Brain microvascular endothelial cell (primary cell): ENCODE measurements around the gene COA8.

Experiments
- DNase-seq: peaks from one replicate; pipeline ENCODE4 v3.0.0-alpha.2; 2020
- H3K27ac ChIP-seq: fragments of 250-450 bp; sonication (Bioruptor Pico); 2 replicates; pipeline ENCODE4 v1.5.1; 2020; ENCODE audit warnings: mild to moderate bottlenecking, moderate library complexity
- H3K27me3 ChIP-seq: fragments of 250-450 bp; sonication (Bioruptor Pico); replicated peaks from 2 replicates; pipeline ENCODE4 v1.5.1; 2020; ENCODE audit warnings: mild to moderate bottlenecking
- H3K36me3 ChIP-seq: fragments of 250-450 bp; sonication (Bioruptor Pico); replicated peaks from 2 replicates; pipeline ENCODE4 v1.5.1; 2020; ENCODE audit warnings: mild to moderate bottlenecking
- H3K4me3 ChIP-seq: 2 replicates; pipeline ENCODE4 v1.5.1; 2011; ENCODE audit warnings: low read depth, mild to moderate bottlenecking, control low read depth, low read length, moderate library complexity
- in situ Hi-C: cut with HindIII; loops from 2 replicates; pipeline ENCODE4 v1.10.0; 2017; ENCODE audit warnings: low sequenced_read_pairs, low pct_ligation_motif_present
- TF ChIP-seq, protein P1 (sequence below): IDR thresholded peaks from 2 replicates; pipeline ENCODE4 v1.5.1; 2011; ENCODE audit warnings: low read depth, mild to moderate bottlenecking, moderate library complexity, low read length, control low read depth, inconsistent platforms; ENCODE audit errors: missing control alignments

COA8 gene

DNA sequence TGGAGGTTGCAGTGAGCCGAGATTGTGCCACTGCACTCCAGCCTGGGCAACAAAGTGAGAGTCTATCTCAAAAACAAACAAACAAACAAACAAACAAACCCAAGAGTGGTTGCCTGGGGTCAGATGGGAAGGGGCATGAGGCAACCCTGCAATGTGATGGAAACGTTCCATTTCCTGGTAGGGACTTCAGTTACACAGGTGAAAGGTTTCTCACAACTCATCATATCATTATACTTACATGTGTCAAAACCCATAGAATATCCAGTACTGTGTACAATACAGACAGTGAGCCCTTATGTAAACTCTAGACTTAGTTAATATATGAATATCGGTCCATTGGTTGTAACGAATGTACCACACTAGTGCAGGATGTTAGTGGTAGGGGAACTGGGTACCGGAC is 59.1 kb downstream of the COA8 start:
- H3K36me3 ChIP-seq: no peaks in the 10 kb centered on the region
- H3K27me3 ChIP-seq: no peaks in the 10 kb centered on the region
- TF ChIP-seq, protein P1, sequence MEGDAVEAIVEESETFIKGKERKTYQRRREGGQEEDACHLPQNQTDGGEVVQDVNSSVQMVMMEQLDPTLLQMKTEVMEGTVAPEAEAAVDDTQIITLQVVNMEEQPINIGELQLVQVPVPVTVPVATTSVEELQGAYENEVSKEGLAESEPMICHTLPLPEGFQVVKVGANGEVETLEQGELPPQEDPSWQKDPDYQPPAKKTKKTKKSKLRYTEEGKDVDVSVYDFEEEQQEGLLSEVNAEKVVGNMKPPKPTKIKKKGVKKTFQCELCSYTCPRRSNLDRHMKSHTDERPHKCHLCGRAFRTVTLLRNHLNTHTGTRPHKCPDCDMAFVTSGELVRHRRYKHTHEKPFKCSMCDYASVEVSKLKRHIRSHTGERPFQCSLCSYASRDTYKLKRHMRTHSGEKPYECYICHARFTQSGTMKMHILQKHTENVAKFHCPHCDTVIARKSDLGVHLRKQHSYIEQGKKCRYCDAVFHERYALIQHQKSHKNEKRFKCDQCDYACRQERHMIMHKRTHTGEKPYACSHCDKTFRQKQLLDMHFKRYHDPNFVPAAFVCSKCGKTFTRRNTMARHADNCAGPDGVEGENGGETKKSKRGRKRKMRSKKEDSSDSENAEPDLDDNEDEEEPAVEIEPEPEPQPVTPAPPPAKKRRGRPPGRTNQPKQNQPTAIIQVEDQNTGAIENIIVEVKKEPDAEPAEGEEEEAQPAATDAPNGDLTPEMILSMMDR: no peak
- no peak overlapping the region for H3K4me3 ChIP-seq
- DNase-seq: no peak
- in situ Hi-C loops: no loop called here
- H3K27ac ChIP-seq: no peak overlapping the region

- Histone ChIP-seq H3K36me3 (no peaks in the 10 kb centered on the region), H3K27me3 (no peaks in the 10 kb centered on the region), H3K4me3 (no peak overlapping the region), H3K27ac (no peak overlapping the region)
- TF ChIP-seq, protein P1: no peak
- DNase-seq: no peak
- in situ Hi-C loops: no loop called here
Measured at GRCh38 chr14:103623308-103623707, 60.5 kb downstream of the COA8 start.

GRCh38 chr14:103623883-103624482 is 61.2 kb downstream of the COA8 start:
- H3K27me3 ChIP-seq: no peaks in the 10 kb centered on the region
- no peaks in the 10 kb centered on the region for H3K36me3 ChIP-seq
- no peak overlapping the region for H3K4me3 ChIP-seq
- TF ChIP-seq, protein P1: no peak
- in situ Hi-C loops: no loop called here
- DNase-seq: no peak
- H3K27ac ChIP-seq: no peak overlapping the region

DNA sequence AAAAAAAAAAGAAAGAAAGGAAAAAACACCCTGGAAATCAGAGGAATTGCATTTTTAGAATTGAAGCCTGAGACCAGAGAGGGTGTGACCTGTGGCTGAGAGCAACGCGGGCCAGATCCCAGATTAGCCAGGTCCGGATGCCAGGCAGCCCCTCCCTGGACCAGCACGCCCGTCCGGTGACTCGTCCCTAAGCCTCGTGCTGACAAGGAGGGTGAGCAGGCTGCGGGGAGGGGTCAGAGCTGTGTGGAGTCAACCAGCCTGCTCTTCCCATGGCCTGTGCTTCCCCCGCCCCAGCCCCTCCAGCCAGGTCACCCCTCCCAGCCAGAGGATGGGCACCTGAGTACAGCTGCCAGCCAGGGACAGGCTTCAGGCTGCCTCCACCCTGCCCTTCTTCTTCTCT is 62.1 kb downstream of the COA8 start:
- peak; percentile 34 for DNase-seq
- no peak overlapping the region for H3K27ac ChIP-seq
- in situ Hi-C loops: no loop called here
- TF ChIP-seq, protein P1: no peak
- no peaks in the 10 kb centered on the region for H3K27me3 ChIP-seq
- H3K4me3 ChIP-seq: no peak overlapping the region
- no peaks in the 10 kb centered on the region for H3K36me3 ChIP-seq

DNA sequence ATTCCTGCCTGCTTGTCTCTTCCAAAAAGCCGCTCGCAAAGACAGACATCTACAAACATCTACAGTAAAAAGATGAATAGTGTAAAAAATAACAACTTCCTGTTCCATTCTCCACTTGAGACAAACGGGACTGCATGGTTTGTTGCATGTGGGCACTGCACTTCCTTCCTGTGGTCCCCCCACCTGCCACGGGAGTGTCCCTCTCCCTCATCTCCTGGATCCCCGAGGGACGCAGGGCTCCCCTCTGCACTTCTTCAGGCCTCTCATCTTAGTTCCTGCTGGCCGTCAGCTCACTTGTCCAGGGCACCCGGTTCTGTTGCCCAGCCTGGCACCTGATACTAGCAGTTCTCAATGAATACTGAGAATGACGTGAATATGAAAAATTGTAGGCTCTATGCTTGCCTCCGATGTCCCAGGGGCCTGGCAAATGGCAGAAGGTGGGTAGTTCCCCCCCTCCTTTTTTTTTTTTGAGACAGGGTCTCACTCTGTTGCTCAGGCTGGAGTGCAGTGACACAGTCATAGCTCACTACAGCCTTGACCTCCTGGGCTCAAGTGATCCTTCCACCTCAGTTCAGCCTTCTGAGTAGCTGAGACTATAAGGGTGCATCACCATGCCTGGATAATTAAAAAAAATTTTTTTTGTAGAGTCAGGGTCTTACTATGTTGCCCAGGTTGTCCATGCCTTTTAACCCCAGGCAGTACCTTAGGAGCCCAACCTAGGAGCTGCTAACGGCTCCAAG is 62.8 kb downstream of the COA8 start:
- Histone ChIP-seq H3K27me3 (no peaks in the 10 kb centered on the region), H3K36me3 (no peaks in the 10 kb centered on the region), H3K4me3 (no peak overlapping the region), H3K27ac (no peak overlapping the region)
- DNase-seq: no peak
- in situ Hi-C loops: no loop called here
- TF ChIP-seq, protein P1: no peak
